Measurements from ENCODE around the gene CDH4. TPM values are rescaled to one million over a fixed set of nuclear protein-coding genes. Genes with fewer than 3 reads are reported as not detected.

Gene CDH4
- total and polyA plus RNA-seq, 5 donors from 2014 or later: 0.07 to 0.69 (median 0.49) TPM; not detected in 1

DNA sequence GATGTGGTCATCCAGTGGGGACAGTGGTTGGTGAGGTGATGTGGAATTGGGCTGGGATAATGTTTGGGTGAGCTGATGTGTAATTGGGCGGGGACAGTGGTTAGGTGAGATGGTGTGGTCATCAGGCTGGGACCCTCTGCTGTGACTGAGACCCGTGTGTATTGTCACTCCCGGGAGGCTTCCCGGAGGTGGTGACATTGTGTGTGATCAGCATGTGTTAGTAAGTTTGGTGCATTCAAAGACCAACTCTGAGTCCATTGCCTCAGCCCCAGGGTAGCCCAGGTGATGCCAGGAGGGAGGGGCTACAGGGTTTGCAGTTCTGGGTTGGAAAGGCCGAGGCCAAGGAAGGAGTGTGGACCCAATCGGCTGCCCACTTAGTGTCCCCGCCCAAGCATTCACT, 438.1 kb downstream of the CDH4 start:
- H3K4me1 ChIP-seq (ENCODE audit: control insufficient read depth, insufficient read depth, low read length, poor library complexity, severe bottlenecking): no peaks in the 10 kb centered on the region
- Mint-ChIP-seq H3K4me3 (no peak overlapping the region), H3K4me1 (no peaks in the 10 kb centered on the region), H3K36me3 (no peaks in the 10 kb centered on the region), H3K27me3 (no peaks in the 10 kb centered on the region), H3K27ac (no peak overlapping the region), H3K9me3 (peaks cover 0 to 2% (median 0%) of the 10 kb centered on the region in 7 donors)
- DNase-seq (no peak), ATAC-seq (ENCODE audit: low read depth in 2 of 2) (no peak)
- H3K36me3 ChIP-seq (ENCODE audit: control insufficient read depth, insufficient read depth, low read length): no peaks in the 10 kb centered on the region
- no peaks in the 10 kb centered on the region for H3K9me3 ChIP-seq (ENCODE audit: control insufficient read depth in 2 of 2, low read length in 2 of 2)
- H3K4me3 ChIP-seq (ENCODE audit: low read depth, low read length): no peak overlapping the region
- no peaks in the 10 kb centered on the region for H3K27me3 ChIP-seq (ENCODE audit: control insufficient read depth, insufficient read depth, low read length)
- no peak overlapping the region for H3K27ac ChIP-seq (ENCODE audit: insufficient read depth, low read length, poor library complexity, severe bottlenecking)

DNA sequence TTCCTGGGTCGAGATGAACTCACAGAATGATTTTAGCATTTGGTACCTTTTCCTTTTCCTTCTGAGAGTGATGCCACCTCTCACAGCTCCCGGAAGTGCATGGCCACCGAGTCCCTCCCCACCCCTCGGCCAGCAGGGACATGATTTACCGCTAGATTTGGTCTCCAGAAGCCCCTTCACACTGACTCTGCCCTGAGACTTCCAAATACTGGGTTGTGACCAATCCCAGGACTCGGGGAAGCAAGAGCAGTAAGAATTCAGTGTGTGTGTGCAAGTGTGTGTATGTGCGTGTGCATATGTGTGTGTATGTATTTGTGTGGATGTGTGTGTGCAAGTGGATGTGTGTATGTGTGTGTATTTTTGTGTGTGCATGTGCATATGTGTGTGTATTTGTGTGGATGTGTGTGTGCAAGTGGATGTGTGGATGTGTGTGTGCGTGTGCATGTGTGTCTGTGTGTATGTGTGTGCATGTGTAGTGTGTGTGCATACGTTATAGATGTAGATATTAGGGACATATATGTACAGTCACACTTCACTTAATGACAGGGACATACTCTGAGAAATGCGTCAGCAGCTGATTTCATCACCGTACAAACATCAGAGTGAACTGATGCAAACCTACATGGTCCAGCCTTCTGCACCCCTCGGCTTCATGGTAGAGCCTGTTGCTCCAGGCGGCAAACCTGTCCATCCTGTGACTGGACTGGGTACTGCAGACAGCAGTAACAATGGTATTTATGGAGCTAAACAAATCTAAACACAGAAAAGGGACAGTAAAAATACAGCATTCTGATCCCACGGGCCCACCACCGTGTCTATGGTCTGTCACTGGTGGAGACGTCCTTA, 439.2 kb downstream of the CDH4 start:
- Mint-ChIP-seq H3K9me3 (peaks cover 0 to 2% (median 0%) of the 10 kb centered on the region in 7 donors), H3K4me3 (no peak overlapping the region), H3K36me3 (no peaks in the 10 kb centered on the region), H3K4me1 (no peaks in the 10 kb centered on the region), H3K27ac (no peak overlapping the region), H3K27me3 (no peaks in the 10 kb centered on the region)
- no peaks in the 10 kb centered on the region for H3K9me3 ChIP-seq (ENCODE audit: control insufficient read depth in 2 of 2, low read length in 2 of 2)
- no peak overlapping the region for H3K27ac ChIP-seq (ENCODE audit: insufficient read depth, low read length, poor library complexity, severe bottlenecking)
- H3K36me3 ChIP-seq (ENCODE audit: control insufficient read depth, insufficient read depth, low read length): no peaks in the 10 kb centered on the region
- ATAC-seq (ENCODE audit: low read depth in 2 of 2) (no peak), DNase-seq (no peak)
- H3K4me1 ChIP-seq (ENCODE audit: control insufficient read depth, insufficient read depth, low read length, poor library complexity, severe bottlenecking): no peaks in the 10 kb centered on the region
- H3K4me3 ChIP-seq (ENCODE audit: low read depth, low read length): no peak overlapping the region
- H3K27me3 ChIP-seq (ENCODE audit: control insufficient read depth, insufficient read depth, low read length): no peaks in the 10 kb centered on the region

DNA sequence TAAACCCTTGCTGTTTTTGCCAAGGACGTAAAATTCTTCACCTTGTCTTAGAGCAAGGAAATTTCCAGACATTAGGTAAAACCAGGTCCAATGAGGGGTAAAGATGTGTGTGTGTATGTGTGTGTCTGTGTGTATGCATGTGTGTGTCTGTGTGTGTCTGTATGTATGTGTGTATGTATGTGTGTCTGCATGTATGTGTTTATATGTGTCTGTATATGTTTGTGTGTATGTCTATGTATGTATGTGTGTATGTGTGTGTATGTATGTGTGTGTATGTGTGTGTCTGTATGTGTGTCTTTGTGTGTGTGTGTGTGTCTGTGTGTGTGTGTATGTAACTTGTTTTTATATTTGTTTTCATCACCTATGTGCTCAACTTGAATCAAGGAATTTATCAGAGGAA, 439.9 kb downstream of the CDH4 start:
- H3K27me3 ChIP-seq (ENCODE audit: control insufficient read depth, insufficient read depth, low read length): no peaks in the 10 kb centered on the region
- no peak for ATAC-seq (ENCODE audit: low read depth in 2 of 2)
- H3K4me3 Mint-ChIP-seq: no peak overlapping the region
- H3K9me3 ChIP-seq (ENCODE audit: control insufficient read depth in 2 of 2, low read length in 2 of 2): no peaks in the 10 kb centered on the region
- no peaks in the 10 kb centered on the region for H3K27me3 Mint-ChIP-seq
- peak overlapping the region in 1 of 3 donors; percentile 6 for H3K27ac Mint-ChIP-seq
- DNase-seq: no peak
- H3K27ac ChIP-seq (ENCODE audit: insufficient read depth, low read length, poor library complexity, severe bottlenecking): no peak overlapping the region
- H3K36me3 ChIP-seq (ENCODE audit: control insufficient read depth, insufficient read depth, low read length): no peaks in the 10 kb centered on the region
- no peaks in the 10 kb centered on the region for H3K4me1 Mint-ChIP-seq
- H3K9me3 Mint-ChIP-seq: peaks cover 0 to 2% (median 0%) of the 10 kb centered on the region in 7 donors
- H3K36me3 Mint-ChIP-seq: no peaks in the 10 kb centered on the region
- no peaks in the 10 kb centered on the region for H3K4me1 ChIP-seq (ENCODE audit: control insufficient read depth, insufficient read depth, low read length, poor library complexity, severe bottlenecking)
- no peak overlapping the region for H3K4me3 ChIP-seq (ENCODE audit: low read depth, low read length)

DNA sequence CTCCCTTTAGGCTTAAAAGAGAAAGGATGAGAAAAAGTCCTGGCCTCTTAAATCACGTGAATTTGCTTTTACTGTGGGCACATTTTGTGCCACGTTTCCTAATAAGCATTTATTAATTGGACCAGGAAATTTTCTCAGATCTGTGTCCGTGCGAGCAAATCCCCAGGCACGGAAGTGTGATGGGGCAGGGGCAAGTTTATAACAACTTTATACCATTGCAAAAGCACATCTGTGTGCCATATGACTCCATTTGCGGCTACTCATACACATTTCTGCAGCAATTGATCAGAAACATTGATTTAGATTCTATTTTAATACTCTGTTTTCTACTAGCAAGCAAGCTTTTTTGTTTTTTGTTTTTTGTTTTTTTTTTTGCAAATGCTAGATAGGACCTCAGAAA, 440.4 kb downstream of the CDH4 start:
- Histone ChIP-seq H3K9me3 (ENCODE audit: control insufficient read depth in 2 of 2, low read length in 2 of 2) (no peaks in the 10 kb centered on the region), H3K4me1 (ENCODE audit: control insufficient read depth, insufficient read depth, low read length, poor library complexity, severe bottlenecking) (no peaks in the 10 kb centered on the region), H3K27me3 (ENCODE audit: control insufficient read depth, insufficient read depth, low read length) (no peaks in the 10 kb centered on the region), H3K36me3 (ENCODE audit: control insufficient read depth, insufficient read depth, low read length) (no peaks in the 10 kb centered on the region), H3K27ac (ENCODE audit: insufficient read depth, low read length, poor library complexity, severe bottlenecking) (no peak overlapping the region), H3K4me3 (ENCODE audit: low read depth, low read length) (no peak overlapping the region)
- Mint-ChIP-seq H3K4me3 (no peak overlapping the region), H3K27ac (no peak overlapping the region), H3K27me3 (no peaks in the 10 kb centered on the region), H3K9me3 (peaks cover 0 to 2% (median 0%) of the 10 kb centered on the region in 7 donors), H3K36me3 (no peaks in the 10 kb centered on the region), H3K4me1 (no peaks in the 10 kb centered on the region)
- DNase-seq (no peak), ATAC-seq (ENCODE audit: low read depth in 2 of 2) (no peak)

DNA sequence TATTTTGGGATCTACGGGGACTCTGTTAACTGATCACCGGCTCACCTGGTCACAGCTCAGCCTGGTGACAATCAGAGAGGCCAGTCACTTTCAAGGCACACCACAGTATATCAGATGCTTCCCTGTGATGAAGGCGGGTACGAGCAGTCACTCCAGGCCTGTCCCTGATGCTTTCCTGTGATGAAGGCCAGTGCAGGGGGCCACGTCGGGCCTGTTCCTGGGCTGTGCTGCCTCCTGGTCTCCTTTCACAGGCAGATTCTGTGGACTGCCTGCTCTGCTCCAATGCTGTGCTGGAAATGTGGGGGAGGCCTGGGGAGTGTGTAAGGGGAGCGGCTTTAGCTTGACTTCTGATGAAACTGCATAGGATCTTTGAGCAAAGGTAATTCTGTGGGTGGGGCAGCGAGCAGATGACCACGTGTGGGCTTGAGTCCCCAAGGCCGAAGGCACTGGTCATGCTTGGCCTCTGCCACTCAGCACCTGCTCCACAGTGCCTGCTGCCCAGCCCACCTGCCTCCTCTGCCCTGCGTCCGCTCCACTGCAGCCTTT, 441.1 kb downstream of the CDH4 start:
- H3K36me3 Mint-ChIP-seq: no peaks in the 10 kb centered on the region
- H3K27ac Mint-ChIP-seq: no peak overlapping the region

DNA sequence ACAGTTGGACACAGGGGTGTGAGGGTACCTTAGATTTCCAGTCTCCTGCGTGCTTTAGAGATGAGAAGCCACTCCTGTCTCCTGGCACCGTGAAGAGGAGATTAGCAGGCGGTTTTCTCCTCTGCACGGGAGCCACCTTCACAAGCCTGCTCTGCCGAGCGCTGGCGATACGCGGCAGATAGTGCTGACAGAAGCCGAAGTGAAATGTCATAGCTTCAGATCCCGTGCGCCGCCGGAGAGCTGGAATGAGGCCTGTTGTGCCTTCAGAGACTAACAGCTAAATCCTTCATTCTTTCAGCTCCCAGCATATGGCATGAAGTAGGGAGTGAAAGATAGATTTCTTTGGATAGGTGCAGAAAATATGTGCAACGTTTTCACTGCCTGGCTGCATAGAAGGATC, 442.6 kb downstream of the CDH4 start:
- no peak for DNase-seq
- no peaks in the 10 kb centered on the region for H3K36me3 Mint-ChIP-seq
- H3K27me3 ChIP-seq (ENCODE audit: control insufficient read depth, insufficient read depth, low read length): no peaks in the 10 kb centered on the region
- H3K4me1 Mint-ChIP-seq: no peaks in the 10 kb centered on the region
- no peak overlapping the region for H3K4me3 ChIP-seq (ENCODE audit: low read depth, low read length)
- H3K27ac Mint-ChIP-seq: no peak overlapping the region
- H3K4me3 Mint-ChIP-seq: no peak overlapping the region
- H3K27ac ChIP-seq (ENCODE audit: insufficient read depth, low read length, poor library complexity, severe bottlenecking): no peak overlapping the region
- no peaks in the 10 kb centered on the region for H3K27me3 Mint-ChIP-seq
- H3K4me1 ChIP-seq (ENCODE audit: control insufficient read depth, insufficient read depth, low read length, poor library complexity, severe bottlenecking): no peaks in the 10 kb centered on the region
- no peaks in the 10 kb centered on the region for H3K36me3 ChIP-seq (ENCODE audit: control insufficient read depth, insufficient read depth, low read length)
- no peaks in the 10 kb centered on the region for H3K9me3 Mint-ChIP-seq
- ATAC-seq (ENCODE audit: low read depth in 2 of 2): no peak
- no peaks in the 10 kb centered on the region for H3K9me3 ChIP-seq (ENCODE audit: control insufficient read depth in 2 of 2, low read length in 2 of 2)

More for the DNA sequence above, 441.1 kb downstream of the CDH4 start:
- no peaks in the 10 kb centered on the region for H3K36me3 ChIP-seq (ENCODE audit: control insufficient read depth, insufficient read depth, low read length)
- no peak for DNase-seq
- H3K9me3 ChIP-seq (ENCODE audit: control insufficient read depth in 2 of 2, low read length in 2 of 2): no peaks in the 10 kb centered on the region
- peaks cover 0 to 2% (median 0%) of the 10 kb centered on the region in 7 donors for H3K9me3 Mint-ChIP-seq
- no peaks in the 10 kb centered on the region for H3K27me3 Mint-ChIP-seq
- H3K4me3 Mint-ChIP-seq: no peak overlapping the region
- H3K27ac ChIP-seq (ENCODE audit: insufficient read depth, low read length, poor library complexity, severe bottlenecking): no peak overlapping the region
- H3K27me3 ChIP-seq (ENCODE audit: control insufficient read depth, insufficient read depth, low read length): no peaks in the 10 kb centered on the region
- H3K4me1 Mint-ChIP-seq: no peaks in the 10 kb centered on the region
- no peak overlapping the region for H3K4me3 ChIP-seq (ENCODE audit: low read depth, low read length)
- H3K4me1 ChIP-seq (ENCODE audit: control insufficient read depth, insufficient read depth, low read length, poor library complexity, severe bottlenecking): no peaks in the 10 kb centered on the region
- ATAC-seq (ENCODE audit: low read depth in 2 of 2): no peak

DNA sequence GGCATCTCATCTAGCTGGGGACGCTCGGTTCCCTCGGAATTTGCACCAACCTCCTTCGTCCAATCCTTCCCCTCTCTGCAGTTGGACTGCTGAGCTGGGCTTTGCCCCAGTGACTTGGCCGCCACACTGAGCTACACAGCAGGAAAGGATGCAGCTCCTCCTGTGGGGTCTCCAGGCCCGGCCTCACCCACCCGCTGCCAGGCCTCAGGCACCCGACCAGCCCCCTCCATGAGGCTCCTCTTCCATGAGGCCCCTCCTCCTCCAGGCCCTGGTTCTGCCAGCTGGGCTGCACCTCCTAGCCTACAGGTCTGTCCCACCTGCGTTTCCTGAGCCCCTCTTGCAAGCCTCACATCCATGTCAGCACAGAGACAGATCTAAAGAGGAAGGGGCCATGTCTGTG, 443.7 kb downstream of the CDH4 start:
- H3K4me1 Mint-ChIP-seq: no peaks in the 10 kb centered on the region
- no peaks in the 10 kb centered on the region for H3K27me3 Mint-ChIP-seq
- H3K9me3 Mint-ChIP-seq: no peaks in the 10 kb centered on the region
- Histone ChIP-seq H3K36me3 (ENCODE audit: control insufficient read depth, insufficient read depth, low read length) (no peaks in the 10 kb centered on the region), H3K9me3 (ENCODE audit: control insufficient read depth in 2 of 2, low read length in 2 of 2) (no peaks in the 10 kb centered on the region), H3K4me3 (ENCODE audit: low read depth, low read length) (no peak overlapping the region), H3K4me1 (ENCODE audit: control insufficient read depth, insufficient read depth, low read length, poor library complexity, severe bottlenecking) (no peaks in the 10 kb centered on the region), H3K27me3 (ENCODE audit: control insufficient read depth, insufficient read depth, low read length) (no peaks in the 10 kb centered on the region), H3K27ac (ENCODE audit: insufficient read depth, low read length, poor library complexity, severe bottlenecking) (no peak overlapping the region)
- ATAC-seq (ENCODE audit: low read depth in 2 of 2) (no peak), DNase-seq (no peak)
- no peak overlapping the region for H3K27ac Mint-ChIP-seq
- H3K4me3 Mint-ChIP-seq: no peak overlapping the region
- H3K36me3 Mint-ChIP-seq: no peaks in the 10 kb centered on the region

Data from CD4-positive, CD25-positive, alpha-beta regulatory T cell (primary cell).